ENCODE data around the gene LY9. TPM values are rescaled to one million over a fixed set of nuclear protein-coding genes. Genes with fewer than 3 reads are reported as not detected.

LY9 gene
- polyA plus RNA-seq, 3 donors: 0.08 to 0.13 (median 0.11) TPM

GRCh38 chr1:160827418-160827817, 31.4 kb downstream of the LY9 start:
- no peak for DNase-seq (ENCODE audit: extremely low read depth in 1 of 11, low read depth in 9 of 11, low spot score in 4 of 11)

GRCh38 chr1:160829766-160830165, 33.8 kb downstream of the LY9 start:
- no peak for DNase-seq (ENCODE audit: extremely low read depth in 1 of 11, low read depth in 9 of 11, low spot score in 4 of 11)

- DNase-seq (ENCODE audit: extremely low read depth in 1 of 11, low read depth in 9 of 11, low spot score in 4 of 11): peak in 10 of 11 donors; percentile 13 to 41 (median 18)
These were observed 34.6 kb downstream of the LY9 start for GRCh38 chr1:160830321-160831153.

- DNase-seq (ENCODE audit: extremely low read depth in 1 of 11, low read depth in 9 of 11, low spot score in 4 of 11): peak in 6 of 11 donors; percentile 7 to 16 (median 11)
These were observed 39.1 kb downstream of the LY9 start for GRCh38 chr1:160834945-160835565.

- DNase-seq (ENCODE audit: extremely low read depth in 1 of 11, low read depth in 9 of 11, low spot score in 4 of 11): no peak
These were observed 39.8 kb downstream of the LY9 start for GRCh38 chr1:160835751-160836150.

GRCh38 chr1:160836561-160836960, 40.6 kb downstream of the LY9 start:
- no peak for DNase-seq (ENCODE audit: extremely low read depth in 1 of 11, low read depth in 9 of 11, low spot score in 4 of 11)

- no peak for DNase-seq (ENCODE audit: extremely low read depth in 1 of 11, low read depth in 9 of 11, low spot score in 4 of 11)
These were observed 41.1 kb downstream of the LY9 start for GRCh38 chr1:160836981-160837557.

GRCh38 chr1:160837558-160838205, 41.7 kb downstream of the LY9 start:
- no peak for DNase-seq (ENCODE audit: extremely low read depth in 1 of 11, low read depth in 9 of 11, low spot score in 4 of 11)

GRCh38 chr1:160838888-160839287, 42.9 kb downstream of the LY9 start:
- DNase-seq (ENCODE audit: extremely low read depth in 1 of 11, low read depth in 9 of 11, low spot score in 4 of 11): no peak

GRCh38 chr1:160839746-160840145, 43.8 kb downstream of the LY9 start:
- DNase-seq (ENCODE audit: extremely low read depth in 1 of 11, low read depth in 9 of 11, low spot score in 4 of 11): no peak

GRCh38 chr1:160841079-160841478, 45.1 kb downstream of the LY9 start:
- no peak for DNase-seq (ENCODE audit: extremely low read depth in 1 of 11, low read depth in 9 of 11, low spot score in 4 of 11)

GRCh38 chr1:160844447-160845232, 48.7 kb downstream of the LY9 start:
- DNase-seq (ENCODE audit: extremely low read depth in 1 of 11, low read depth in 9 of 11, low spot score in 4 of 11): no peak

GRCh38 chr1:160846281-160846680, 50.3 kb downstream of the LY9 start:
- DNase-seq (ENCODE audit: extremely low read depth in 1 of 11, low read depth in 9 of 11, low spot score in 4 of 11): no peak

- no peak for DNase-seq (ENCODE audit: extremely low read depth in 1 of 11, low read depth in 9 of 11, low spot score in 4 of 11)
These were observed 54.6 kb downstream of the LY9 start for GRCh38 chr1:160850541-160850940.

GRCh38 chr1:160850993-160851392, 55.0 kb downstream of the LY9 start:
- no peak for DNase-seq (ENCODE audit: extremely low read depth in 1 of 11, low read depth in 9 of 11, low spot score in 4 of 11)

- no peak for DNase-seq (ENCODE audit: extremely low read depth in 1 of 11, low read depth in 9 of 11, low spot score in 4 of 11)
These were observed 57.0 kb downstream of the LY9 start for GRCh38 chr1:160853014-160853413.

- DNase-seq (ENCODE audit: extremely low read depth in 1 of 11, low read depth in 9 of 11, low spot score in 4 of 11): no peak
These were observed 57.8 kb downstream of the LY9 start for GRCh38 chr1:160853754-160854153.

GRCh38 chr1:160855181-160855981, 59.4 kb downstream of the LY9 start:
- DNase-seq (ENCODE audit: extremely low read depth in 1 of 11, low read depth in 9 of 11, low spot score in 4 of 11): no peak

All from renal cortex interstitium (tissue), 11 donors.